Stimulated activated CD4-positive, alpha-beta T cell treated with anti-CD3 and anti-CD28 coated beads, TNF-alpha, amount 100 ng/mL, for 24 hours (primary cell): ENCODE measurements around the gene RAF1.
"Not testable (repeated sequence)": the region's sequence is repeated elsewhere in the genome, so short reads cannot be mapped to it uniquely, and the experiment has no call there.

Experiments used
- DNase-seq, 3 experiments: peaks; one replicate each; pipeline ENCODE4 v3.0.0-alpha.2; 2020; ENCODE audit warnings: low read depth in 3 of 3

The RAF1 gene

GRCh38 chr3:12559520-12559919, 104.4 kb downstream of the RAF1 start:
- DNase-seq: no peak

DNA sequence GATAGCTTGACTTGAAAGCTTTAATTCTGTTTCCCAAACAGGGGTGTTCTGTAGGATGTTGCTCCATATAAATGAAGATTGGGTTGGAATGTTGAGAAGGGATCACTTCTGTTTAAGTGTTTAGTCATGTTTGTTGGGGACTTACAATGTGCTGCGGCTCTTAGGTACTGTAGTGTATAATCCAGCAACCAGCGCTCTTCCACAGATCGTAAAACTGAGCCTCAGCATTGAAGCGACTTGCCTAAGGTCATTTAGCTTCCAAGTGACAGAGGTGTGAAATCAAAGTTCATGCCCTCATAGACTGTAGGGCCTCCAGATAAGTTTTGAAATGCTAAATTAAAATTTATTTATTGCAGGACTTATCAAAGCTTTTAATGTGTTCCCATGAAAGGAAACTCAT, 105.2 kb downstream of the RAF1 start:
- DNase-seq: no peak

DNA sequence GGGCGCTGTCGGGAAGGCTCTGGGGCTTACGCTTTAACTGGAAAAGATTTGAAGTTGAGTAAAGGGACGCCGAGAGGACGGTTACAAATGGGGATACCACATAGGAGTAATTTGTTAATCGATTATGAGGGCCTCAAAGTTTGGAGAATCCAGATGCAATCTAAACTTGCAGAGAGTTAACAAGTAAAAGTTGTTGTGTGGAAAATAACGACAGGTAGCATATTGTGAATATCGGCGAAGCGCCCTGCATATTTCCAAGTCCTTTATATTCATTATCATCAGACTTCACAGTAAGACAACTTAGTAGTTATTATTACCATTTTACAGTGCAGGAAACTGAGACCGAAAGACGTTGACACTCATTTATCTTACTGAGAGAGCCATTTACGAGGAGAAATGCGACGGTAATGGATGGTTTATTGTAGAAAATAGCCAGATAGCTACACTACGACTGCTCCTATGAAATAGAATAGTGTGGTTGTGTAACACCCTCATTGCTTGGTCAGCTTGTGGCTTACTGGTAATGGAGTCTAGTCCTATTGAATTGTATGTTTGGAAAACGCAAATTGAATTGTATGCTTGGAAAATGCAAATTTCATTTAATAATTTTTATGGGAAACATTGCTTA, 106.3 kb downstream of the RAF1 start:
- no peak for DNase-seq

DNA sequence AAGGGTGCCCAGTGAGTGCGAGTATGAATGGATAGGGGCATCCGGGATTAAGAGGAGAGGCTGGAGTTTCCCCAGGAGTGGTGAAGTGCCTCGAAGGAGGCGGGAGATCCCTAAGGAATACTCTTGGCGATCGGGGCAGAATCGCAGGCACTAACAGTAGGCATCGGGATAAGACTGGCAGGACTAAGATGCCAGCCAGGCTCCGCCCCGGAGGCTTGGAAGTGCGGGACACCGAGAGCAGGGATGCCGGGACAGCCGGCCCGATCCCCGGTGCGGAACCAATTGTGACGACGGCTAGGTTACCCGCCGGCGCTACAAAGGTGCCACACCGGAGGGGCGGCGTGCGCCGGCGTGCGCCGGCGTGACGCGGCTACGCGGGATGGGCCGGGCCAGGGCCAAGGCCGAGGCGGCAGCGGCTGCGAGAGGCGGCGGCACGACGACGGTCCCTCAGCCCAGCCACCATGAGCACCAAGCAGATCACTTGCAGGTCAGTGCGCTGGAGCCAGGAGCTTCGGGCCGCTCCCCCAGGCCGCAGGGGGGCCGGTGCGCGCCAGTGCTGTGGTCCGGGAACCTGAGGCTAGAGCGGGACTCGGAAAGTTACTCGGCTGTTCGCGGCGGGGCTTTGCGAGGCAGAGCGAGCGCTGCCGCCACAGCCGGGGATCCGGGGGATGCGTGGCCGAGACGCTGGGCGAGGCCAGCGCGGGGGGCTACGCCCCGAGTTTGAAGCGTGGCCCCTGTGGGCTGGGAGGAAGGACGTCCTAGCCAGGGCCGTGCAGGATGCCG, 107.0 kb downstream of the RAF1 start, which contains the start of gene MKRN2:
Gene MKRN2 (plus strand): TSS at position 398 of the 783 bp plus-strand sequence. CDS start 64 bp downstream, at position 462.
- peak; percentile 72 to 83 (median 81) for DNase-seq

DNA sequence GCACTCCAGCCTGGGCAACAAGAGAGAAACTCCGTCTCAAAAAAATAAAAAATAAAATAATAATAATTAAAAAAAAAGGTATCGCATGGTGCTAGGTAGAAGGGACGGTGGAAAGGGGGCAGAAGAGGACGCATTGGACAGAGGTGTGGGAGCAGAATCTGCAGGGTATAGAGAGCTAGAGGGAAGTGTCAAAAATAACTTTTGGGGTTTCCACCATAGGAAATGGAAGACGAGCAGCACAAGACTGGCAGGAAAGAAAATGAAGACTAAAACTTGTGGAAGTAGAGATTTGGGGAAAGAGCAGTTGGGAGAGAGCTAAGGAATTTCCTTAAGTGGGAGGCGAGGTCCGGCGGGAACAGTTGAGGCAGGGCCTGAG, 107.6 kb downstream of the RAF1 start:
- DNase-seq: no peak

DNA sequence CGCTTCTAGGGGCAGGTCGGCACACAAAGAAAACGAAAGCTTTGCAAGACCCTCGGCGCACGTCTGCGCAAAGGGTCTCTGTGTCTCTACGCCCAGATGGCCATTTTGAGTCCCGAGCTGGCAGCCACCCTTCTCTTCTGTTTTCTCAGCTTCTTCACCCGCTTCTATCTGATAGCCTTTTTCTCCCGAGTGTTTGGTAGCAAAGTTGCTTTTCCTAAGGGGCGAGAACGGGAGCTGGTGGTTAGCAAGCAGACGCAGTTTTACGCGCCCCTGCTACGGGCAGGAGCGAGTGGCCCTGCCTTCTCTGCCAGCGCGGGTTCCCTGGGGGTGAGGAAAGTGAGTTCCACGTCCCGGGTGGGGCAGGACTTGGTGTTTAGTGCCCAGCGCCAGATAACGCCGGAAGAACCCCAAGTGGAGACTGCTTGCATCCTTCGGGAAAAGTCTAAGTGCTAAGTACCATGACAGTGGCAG, 110.0 kb downstream of the RAF1 start:
- no peak for DNase-seq

DNA sequence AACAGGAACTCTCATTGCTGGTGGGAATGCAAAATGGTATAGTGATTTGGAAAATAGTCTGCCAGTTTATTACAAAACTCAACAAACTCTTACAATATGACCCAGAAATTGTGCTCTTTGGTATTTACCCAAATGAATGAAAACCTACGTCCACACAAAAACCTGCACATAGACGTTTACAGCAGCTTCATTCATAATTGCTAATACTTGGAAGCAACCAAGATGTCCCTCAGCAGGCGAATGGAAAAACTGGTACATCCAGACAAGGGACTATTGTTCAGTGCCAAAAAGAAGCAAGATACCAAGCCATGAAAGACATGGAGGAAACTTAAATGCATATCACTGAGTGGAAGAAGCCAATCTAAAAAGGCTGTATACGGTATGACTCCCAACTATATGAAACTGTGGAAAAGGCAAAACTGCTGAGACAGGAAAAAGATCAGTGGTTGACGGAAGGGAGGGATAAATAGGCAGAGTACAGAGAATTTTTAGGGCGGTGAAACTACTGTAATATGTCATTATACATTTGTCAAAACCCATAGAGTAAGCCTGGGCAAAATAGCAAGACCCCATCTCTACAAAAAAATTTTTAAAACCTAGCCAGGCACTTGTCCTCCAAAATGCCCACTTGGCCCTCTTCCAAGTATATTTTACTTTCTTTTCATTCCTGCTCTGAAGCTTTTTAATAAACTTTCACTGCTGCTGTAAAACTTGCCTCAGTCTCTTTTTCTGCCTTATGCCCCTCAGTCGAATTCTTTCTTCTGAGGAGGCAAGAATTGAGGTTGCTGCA, 113.8 kb downstream of the RAF1 start:
- DNase-seq: no peak

- no peak for DNase-seq
These were observed 118.5 kb downstream of the RAF1 start, which contains the start of gene MKRN2OS for GRCh38 chr3:12545473-12545791. MKRN2OS (minus strand) TSS chr3:12545499; CDS start chr3:12545464, 35 bp downstream.

- no peak for DNase-seq
These were observed 119.1 kb downstream of the RAF1 start for GRCh38 chr3:12544652-12545472.

- DNase-seq: not testable (repeated sequence)
These were observed 120.4 kb downstream of the RAF1 start for GRCh38 chr3:12543497-12543896.

GRCh38 chr3:12541625-12542024, 122.3 kb downstream of the RAF1 start:
- no peak for DNase-seq

DNA sequence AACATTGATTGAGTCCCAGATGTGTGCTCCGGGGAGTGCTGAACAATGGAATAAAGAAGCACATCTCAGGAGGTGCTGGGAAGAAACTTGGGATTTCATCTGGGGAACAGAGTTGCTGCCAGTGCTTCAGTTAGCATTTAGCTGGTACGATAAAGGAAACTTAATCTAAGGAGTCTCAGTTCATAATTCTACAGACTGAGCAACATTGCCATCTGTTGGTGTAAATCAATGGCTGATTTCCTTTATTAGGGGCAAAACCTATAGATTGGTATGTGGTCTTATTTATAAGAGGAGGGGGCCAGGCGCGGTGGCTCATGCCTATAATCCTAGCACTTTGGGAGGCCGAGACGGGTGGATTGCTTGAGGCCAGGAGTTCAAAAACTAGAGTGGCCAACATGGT, 127.5 kb downstream of the RAF1 start:
- no peak for DNase-seq
